Brain microvascular endothelial cell (primary cell): ENCODE results near the gene COL4A6.
A peak's percentile ranks its signal among the peaks of the same experiment; 100 is the strongest.
"Not testable (repeated sequence)": the region's sequence is repeated elsewhere in the genome, so short reads cannot be mapped to it uniquely, and the experiment has no call there.

Experiments used
- DNase-seq: peaks from one replicate; pipeline ENCODE4 v3.0.0-alpha.2; 2020
- H3K27ac ChIP-seq: fragments of 250-450 bp; sonication (Bioruptor Pico); 2 replicates; pipeline ENCODE4 v1.5.1; 2020; ENCODE audit warnings: mild to moderate bottlenecking, moderate library complexity
- H3K27me3 ChIP-seq: fragments of 250-450 bp; sonication (Bioruptor Pico); replicated peaks from 2 replicates; pipeline ENCODE4 v1.5.1; 2020; ENCODE audit warnings: mild to moderate bottlenecking
- H3K36me3 ChIP-seq: fragments of 250-450 bp; sonication (Bioruptor Pico); replicated peaks from 2 replicates; pipeline ENCODE4 v1.5.1; 2020; ENCODE audit warnings: mild to moderate bottlenecking
- H3K4me3 ChIP-seq: 2 replicates; pipeline ENCODE4 v1.5.1; 2011; ENCODE audit warnings: low read depth, mild to moderate bottlenecking, control low read depth, low read length, moderate library complexity
- in situ Hi-C: cut with HindIII; loops from 2 replicates; pipeline ENCODE4 v1.10.0; 2017; ENCODE audit warnings: low sequenced_read_pairs, low pct_ligation_motif_present
- TF ChIP-seq, protein P1 (sequence below): IDR thresholded peaks from 2 replicates; pipeline ENCODE4 v1.5.1; 2011; ENCODE audit warnings: low read depth, mild to moderate bottlenecking, moderate library complexity, low read length, control low read depth, inconsistent platforms; ENCODE audit errors: missing control alignments

Gene COL4A6

DNA sequence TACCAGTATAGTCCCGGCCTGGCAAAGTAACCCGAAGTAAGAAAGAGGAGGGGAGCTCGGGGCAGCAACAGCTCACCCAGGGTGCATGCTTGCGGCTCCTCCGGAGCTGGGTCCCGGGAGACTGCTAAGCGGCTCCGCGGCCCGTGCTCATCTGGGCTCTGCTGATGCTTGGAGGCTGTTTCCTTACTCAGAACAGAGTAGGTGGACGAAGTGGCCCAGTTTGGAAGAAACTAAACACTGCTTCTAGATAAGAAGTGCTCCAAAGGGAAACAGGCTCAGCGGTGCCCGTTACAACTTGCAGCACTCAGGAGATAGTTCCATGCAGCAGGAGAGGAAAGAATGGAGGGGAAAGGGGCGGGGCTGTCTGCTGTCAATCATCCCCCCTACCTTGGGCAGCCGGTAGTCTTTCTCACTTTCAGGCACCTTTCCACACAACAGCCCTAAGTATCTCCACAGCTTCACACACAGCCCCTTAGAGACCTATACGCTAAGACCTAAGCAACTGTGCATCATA lies at the start of gene COL4A6:
Gene COL4A6 (minus strand): TSS at position 313 of the 514 bp plus-strand sequence. CDS start 226 bp downstream, at position 87.
- Histone ChIP-seq H3K36me3 (no peaks in the 10 kb centered on the region), H3K27ac (no peak within 1 kb of the TSS), H3K4me3 (peak within 1 kb of the TSS; percentile 68), H3K27me3 (no peaks in the 10 kb centered on the region)
- TF ChIP-seq, protein P1, sequence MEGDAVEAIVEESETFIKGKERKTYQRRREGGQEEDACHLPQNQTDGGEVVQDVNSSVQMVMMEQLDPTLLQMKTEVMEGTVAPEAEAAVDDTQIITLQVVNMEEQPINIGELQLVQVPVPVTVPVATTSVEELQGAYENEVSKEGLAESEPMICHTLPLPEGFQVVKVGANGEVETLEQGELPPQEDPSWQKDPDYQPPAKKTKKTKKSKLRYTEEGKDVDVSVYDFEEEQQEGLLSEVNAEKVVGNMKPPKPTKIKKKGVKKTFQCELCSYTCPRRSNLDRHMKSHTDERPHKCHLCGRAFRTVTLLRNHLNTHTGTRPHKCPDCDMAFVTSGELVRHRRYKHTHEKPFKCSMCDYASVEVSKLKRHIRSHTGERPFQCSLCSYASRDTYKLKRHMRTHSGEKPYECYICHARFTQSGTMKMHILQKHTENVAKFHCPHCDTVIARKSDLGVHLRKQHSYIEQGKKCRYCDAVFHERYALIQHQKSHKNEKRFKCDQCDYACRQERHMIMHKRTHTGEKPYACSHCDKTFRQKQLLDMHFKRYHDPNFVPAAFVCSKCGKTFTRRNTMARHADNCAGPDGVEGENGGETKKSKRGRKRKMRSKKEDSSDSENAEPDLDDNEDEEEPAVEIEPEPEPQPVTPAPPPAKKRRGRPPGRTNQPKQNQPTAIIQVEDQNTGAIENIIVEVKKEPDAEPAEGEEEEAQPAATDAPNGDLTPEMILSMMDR: no peak
- in situ Hi-C loops: no loop called here
- DNase-seq: peak; percentile 5

DNA sequence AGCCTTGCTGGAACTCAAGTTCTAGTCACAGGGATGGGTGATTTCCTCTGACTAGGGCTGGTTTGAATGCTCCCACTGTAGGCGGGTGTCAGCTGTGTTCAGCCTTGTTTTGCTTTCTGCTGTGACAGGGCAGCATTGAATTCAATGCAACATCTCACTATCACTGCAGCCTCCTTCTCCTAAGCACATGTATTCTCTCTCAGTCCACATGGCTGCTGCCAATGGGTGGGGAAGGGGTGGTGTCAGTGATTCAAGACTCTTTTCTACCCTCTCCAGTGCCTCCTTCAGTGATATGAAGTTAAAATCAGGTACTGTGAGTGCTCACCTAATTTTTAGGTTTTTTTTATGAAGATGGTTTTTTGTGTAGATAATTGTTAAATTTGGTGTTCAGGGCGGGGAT lies 47.7 kb upstream of the COL4A6 start:
- Histone ChIP-seq H3K27ac (no peak overlapping the region), H3K4me3 (no peak overlapping the region)
- TF ChIP-seq, protein P1: no peak

DNA sequence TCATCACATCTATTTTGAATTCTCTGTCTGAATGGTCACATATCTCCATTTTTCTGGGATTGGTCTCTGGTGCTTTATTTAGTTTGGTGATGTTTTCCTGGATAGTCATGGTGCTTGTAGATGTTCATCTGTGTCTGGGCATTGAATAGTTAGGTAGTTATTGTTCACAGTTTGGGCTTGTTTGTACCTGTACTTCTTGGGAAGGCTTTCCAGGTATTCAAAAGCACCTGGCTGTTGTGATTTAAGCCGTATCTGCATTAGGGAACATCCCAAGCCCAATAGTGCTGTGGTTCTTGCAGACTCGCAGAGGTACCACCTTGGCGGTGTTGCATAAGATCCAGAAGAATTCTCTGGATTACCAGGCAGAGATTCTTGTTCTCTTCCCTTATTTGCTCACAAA lies 46.0 kb upstream of the COL4A6 start:
- H3K27ac ChIP-seq: no peak overlapping the region
- no peaks in the 10 kb centered on the region for H3K27me3 ChIP-seq
- no peak for DNase-seq
- TF ChIP-seq, protein P1: no peak
- H3K36me3 ChIP-seq: no peaks in the 10 kb centered on the region
- no peak overlapping the region for H3K4me3 ChIP-seq
- in situ Hi-C loops: no loop called here

More for the DNA sequence above, 47.7 kb upstream of the COL4A6 start:
- peak; percentile 3 for DNase-seq
- no peaks in the 10 kb centered on the region for H3K36me3 ChIP-seq
- in situ Hi-C loops: no loop called here
- no peaks in the 10 kb centered on the region for H3K27me3 ChIP-seq

DNA sequence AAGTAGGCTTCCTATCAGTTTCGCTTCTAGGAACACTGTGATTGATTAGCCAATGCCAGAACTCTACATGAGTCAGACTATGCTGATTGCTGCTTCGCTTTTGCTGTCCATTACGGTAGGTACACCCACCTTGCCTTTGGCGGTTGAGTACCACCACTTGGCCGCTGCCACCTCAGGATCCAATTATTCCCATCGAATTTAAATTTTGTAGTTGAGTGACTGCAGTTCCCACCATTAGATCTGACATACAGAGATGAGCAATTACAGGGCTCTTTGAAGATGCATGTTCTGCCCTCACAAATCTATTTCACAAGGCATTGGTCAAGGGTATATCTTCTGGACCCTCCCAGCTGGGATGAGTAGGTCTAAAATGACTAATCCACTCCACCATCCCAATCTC lies 43.3 kb upstream of the COL4A6 start:
- H3K27me3 ChIP-seq: not testable (repeated sequence)

DNA sequence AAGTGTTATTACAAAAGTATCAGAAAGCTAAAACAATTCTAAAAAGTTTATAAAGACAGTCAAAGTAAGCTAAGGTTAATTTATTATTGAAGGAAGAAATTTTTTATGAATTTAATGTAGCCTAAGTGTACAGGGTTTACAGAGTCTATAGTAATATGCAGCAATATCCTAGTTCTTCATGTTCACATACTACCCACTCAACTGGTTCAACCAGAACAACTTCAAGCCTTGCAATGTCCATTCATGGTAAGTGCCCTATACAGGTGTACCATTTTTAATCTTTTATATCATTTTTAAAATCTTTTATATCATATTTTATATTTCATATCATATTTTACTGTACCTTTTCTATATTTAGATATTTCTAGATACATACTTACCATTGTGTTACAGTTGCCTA lies 35.8 kb upstream of the COL4A6 start:
- TF ChIP-seq, protein P1: no peak
- in situ Hi-C loops: no loop called here
- Histone ChIP-seq H3K36me3 (no peaks in the 10 kb centered on the region), H3K4me3 (no peak overlapping the region), H3K27me3 (no peaks in the 10 kb centered on the region), H3K27ac (no peak overlapping the region)
- no peak for DNase-seq

More for the DNA sequence above, 43.3 kb upstream of the COL4A6 start:
- H3K27ac ChIP-seq, H3K36me3 ChIP-seq, H3K4me3 ChIP-seq, DNase-seq, in situ Hi-C loops: not testable (repeated sequence)

DNA sequence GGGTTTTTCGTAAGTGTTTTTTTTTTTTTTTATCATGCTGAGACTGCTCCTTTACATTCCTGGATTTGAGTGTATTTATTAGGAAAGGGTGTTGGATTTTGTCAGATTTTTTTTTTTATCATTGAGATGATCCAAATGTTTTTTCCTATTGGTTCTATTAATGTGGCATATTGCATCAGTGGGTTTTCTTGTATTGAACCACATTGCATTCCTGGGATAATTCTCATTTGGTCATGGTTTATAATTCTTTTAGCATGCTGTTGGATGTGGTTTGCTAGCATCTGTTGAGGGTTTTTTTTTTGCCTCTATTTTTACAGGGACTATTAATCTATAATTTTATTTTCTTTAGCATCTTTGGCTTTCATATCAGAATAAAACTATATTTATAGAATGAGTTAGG lies 30.3 kb upstream of the COL4A6 start:
- H3K4me3 ChIP-seq: no peak overlapping the region
- no peak overlapping the region for H3K27ac ChIP-seq
- no peaks in the 10 kb centered on the region for H3K27me3 ChIP-seq
- DNase-seq: peak; percentile 6
- TF ChIP-seq, protein P1: no peak
- H3K36me3 ChIP-seq: no peaks in the 10 kb centered on the region
- in situ Hi-C loops: no loop called here
